Measurements from ENCODE around the gene DAND5. TPM values are rescaled to one million over a fixed set of nuclear protein-coding genes. Genes with fewer than 3 reads are reported as not detected.
"Not testable (repeated sequence)": the region's sequence is repeated elsewhere in the genome, so short reads cannot be mapped to it uniquely, and the experiment has no call there.

DAND5 gene
- total RNA-seq, 3 donors from 2014 or later (not counting 1 experiment from before 2014, with no cell fraction given) = not detected

DNA sequence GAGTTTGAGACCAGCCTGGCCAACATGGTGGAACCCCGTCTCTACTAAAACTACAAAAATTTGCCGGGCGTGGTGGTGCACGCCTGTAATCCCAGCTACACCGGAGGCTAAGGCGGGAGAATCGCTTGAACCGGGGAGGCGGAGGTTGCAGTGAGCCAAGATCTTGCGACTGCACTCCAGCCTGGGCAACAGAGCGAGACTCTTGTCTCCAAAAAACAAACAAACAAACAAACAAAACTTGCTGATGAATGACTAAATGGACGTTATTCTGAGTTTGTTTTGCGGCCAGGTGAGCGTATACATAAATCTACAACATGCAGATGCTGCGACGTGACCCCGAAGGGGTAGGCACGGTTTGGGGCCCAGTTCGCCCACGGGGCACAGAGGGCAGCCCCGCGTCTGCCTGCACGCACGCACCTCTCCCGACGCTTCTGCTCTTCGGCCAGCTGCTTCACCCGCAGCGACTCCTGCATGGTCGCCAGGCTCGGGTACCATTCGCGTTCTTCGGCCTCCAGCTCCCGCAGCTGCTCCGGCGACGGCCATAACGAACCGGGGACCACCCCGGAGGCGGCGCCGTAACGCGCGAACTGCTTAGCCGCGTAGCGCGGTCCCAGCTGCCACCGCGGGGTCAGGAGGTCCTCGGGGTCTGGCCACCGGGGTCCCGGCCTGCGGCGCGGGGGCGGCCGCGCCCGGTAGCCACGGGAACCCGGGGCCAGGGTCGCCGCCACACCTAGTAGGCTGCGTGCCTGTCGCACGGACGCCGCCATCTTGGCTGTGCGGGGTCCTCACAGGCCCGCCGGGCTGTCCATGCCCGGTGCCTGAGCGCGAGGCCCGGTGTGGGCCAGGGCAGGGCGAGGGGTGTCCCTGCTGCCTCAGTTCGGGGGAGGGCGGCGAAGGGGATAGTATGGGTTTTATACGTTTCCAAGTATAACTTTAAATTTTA lies 12.7 kb upstream of the DAND5 start, which contains the start of gene GADD45GIP1:
GADD45GIP1 (minus strand) TSS at position 778 of the 943 bp plus-strand sequence; CDS start at position 767, 11 bp downstream.
- peak within 1 kb of the TSS; percentile 66 to 82 for H3K27ac Mint-ChIP-seq
- peaks cover 23 to 29% of the 10 kb centered on the region in 2 donors for H3K4me1 Mint-ChIP-seq
- peak; percentile 74 to 88 for DNase-seq
- peak within 1 kb of the TSS; percentile 87 for H3K4me3 Mint-ChIP-seq
- Histone ChIP-seq H3K36me3 (ENCODE audit: control insufficient read depth, insufficient read depth, low read length) (peaks cover 25% of the 10 kb centered on the region), H3K27ac (ENCODE audit: low read length) (peak within 1 kb of the TSS; percentile 86), H3K9me3 (ENCODE audit: control insufficient read depth, insufficient read depth, low read length) (no peaks in the 10 kb centered on the region), H3K27me3 (ENCODE audit: control insufficient read depth, insufficient read depth, low read length) (no peaks in the 10 kb centered on the region), H3K4me3 (ENCODE audit: low read length) (peak within 1 kb of the TSS; percentile 59), H3K4me1 (ENCODE audit: control insufficient read depth, insufficient read depth, low read length) (peaks cover 17% of the 10 kb centered on the region)
- H3K27me3 Mint-ChIP-seq (ENCODE audit: low read depth in 2 of 2) = no peaks in the 10 kb centered on the region
- ATAC-seq = peak; percentile 98 to 99 (median 98)
- intact Hi-C loops (cut with micrococcal nuclease) = no loop called here
- WGBS (ENCODE audit: insufficient coverage) = 6% methylated on average over 80 of the region's 84 CpGs
- TF ChIP-seq, protein P1, sequence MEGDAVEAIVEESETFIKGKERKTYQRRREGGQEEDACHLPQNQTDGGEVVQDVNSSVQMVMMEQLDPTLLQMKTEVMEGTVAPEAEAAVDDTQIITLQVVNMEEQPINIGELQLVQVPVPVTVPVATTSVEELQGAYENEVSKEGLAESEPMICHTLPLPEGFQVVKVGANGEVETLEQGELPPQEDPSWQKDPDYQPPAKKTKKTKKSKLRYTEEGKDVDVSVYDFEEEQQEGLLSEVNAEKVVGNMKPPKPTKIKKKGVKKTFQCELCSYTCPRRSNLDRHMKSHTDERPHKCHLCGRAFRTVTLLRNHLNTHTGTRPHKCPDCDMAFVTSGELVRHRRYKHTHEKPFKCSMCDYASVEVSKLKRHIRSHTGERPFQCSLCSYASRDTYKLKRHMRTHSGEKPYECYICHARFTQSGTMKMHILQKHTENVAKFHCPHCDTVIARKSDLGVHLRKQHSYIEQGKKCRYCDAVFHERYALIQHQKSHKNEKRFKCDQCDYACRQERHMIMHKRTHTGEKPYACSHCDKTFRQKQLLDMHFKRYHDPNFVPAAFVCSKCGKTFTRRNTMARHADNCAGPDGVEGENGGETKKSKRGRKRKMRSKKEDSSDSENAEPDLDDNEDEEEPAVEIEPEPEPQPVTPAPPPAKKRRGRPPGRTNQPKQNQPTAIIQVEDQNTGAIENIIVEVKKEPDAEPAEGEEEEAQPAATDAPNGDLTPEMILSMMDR (IDR thresholded peaks at IDR 0.05) = no peak
- H3K9me3 Mint-ChIP-seq = no peaks in the 10 kb centered on the region
- no peaks in the 10 kb centered on the region for H3K36me3 Mint-ChIP-seq

DNA sequence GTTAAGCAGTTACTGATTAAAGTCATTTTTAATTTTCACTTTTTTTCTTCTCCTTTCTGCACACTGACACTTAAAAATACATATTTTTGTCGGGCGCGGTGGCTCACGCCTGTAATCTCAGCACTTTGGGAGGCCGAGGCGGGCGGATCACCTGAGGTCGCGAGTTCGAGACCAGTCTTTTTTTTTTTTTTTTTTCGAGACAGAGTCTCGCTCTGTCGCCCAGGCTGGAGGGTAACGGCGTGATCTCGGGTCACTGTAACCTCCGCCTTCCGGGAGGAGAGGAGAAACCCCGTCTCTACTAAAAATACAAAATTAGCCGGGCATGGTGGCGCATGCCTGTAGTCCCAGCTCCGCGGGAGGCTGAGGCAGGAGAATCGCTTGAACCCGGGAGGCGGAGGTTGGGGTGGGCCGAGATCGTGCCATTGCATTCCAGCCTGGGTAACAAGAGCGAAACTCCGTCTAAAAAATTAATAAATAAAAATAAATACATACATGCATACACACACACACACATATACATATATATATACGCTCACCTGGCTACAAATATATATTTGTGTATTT lies 11.9 kb upstream of the DAND5 start:
- H3K36me3 Mint-ChIP-seq; H3K9me3 Mint-ChIP-seq; H3K9me3 ChIP-seq (ENCODE audit: control insufficient read depth, insufficient read depth, low read length); DNase-seq; intact Hi-C loops (cut with micrococcal nuclease); H3K27me3 ChIP-seq (ENCODE audit: control insufficient read depth, insufficient read depth, low read length); H3K27me3 Mint-ChIP-seq (ENCODE audit: low read depth in 2 of 2): not testable (repeated sequence)
- Mint-ChIP-seq H3K27ac (peak overlapping the region; percentile 66 to 82), H3K4me1 (peaks cover 23 to 29% of the 10 kb centered on the region in 2 donors), H3K4me3 (peak overlapping the region; percentile 87)
- 19% methylated on average over 21 of the region's 31 CpGs for WGBS (ENCODE audit: insufficient coverage)
- Histone ChIP-seq H3K4me1 (ENCODE audit: control insufficient read depth, insufficient read depth, low read length) (peaks cover 17% of the 10 kb centered on the region), H3K4me3 (ENCODE audit: low read length) (peak overlapping the region; percentile 59), H3K27ac (ENCODE audit: low read length) (peak overlapping the region; percentile 86), H3K36me3 (ENCODE audit: control insufficient read depth, insufficient read depth, low read length) (peaks cover 18% of the 10 kb centered on the region)
- peak; percentile 15 to 20 (median 18) for ATAC-seq

DNA sequence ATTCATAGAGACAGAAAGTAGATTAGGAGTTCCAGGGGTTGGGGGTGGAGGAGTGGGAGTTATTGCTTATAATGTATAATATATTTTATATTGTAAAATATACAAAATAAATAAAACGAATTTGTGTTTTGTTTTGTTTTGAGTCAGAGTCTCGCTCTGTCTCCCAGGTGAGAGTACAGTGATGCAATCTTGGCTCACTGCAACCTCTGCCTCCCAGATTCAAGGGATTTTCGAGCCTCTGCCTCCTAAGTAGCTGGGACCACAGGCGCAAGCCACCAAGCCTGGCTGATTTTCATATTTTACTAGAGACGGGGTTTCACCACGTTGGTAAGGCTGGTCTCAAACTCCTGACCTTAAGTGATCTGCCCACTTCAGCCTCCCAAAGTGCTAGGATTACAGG lies 9.9 kb upstream of the DAND5 start:
- no peaks in the 10 kb centered on the region for H3K27me3 ChIP-seq (ENCODE audit: control insufficient read depth, insufficient read depth, low read length)
- no peak overlapping the region for H3K4me3 Mint-ChIP-seq
- H3K4me1 Mint-ChIP-seq = peaks cover 18 to 21% of the 10 kb centered on the region in 2 donors
- peaks cover 0 to 2% of the 10 kb centered on the region in 2 donors for H3K27me3 Mint-ChIP-seq (ENCODE audit: low read depth in 2 of 2)
- no peaks in the 10 kb centered on the region for H3K9me3 ChIP-seq (ENCODE audit: control insufficient read depth, insufficient read depth, low read length)
- TF ChIP-seq, protein P1 (IDR thresholded peaks at IDR 0.05) = no peak
- no peaks in the 10 kb centered on the region for H3K36me3 ChIP-seq (ENCODE audit: control insufficient read depth, insufficient read depth, low read length)
- no peaks in the 10 kb centered on the region for H3K36me3 Mint-ChIP-seq
- H3K9me3 Mint-ChIP-seq = no peaks in the 10 kb centered on the region
- peaks cover 17% of the 10 kb centered on the region for H3K4me1 ChIP-seq (ENCODE audit: control insufficient read depth, insufficient read depth, low read length)
- ATAC-seq (no peak), DNase-seq (no peak)
- WGBS (ENCODE audit: insufficient coverage) = 69% methylated on average over 6 of the region's 6 CpGs
- no peak overlapping the region for H3K27ac ChIP-seq (ENCODE audit: low read length)
- no peak overlapping the region for H3K4me3 ChIP-seq (ENCODE audit: low read length)
- intact Hi-C loops (cut with micrococcal nuclease) = no loop called here
- no peak overlapping the region for H3K27ac Mint-ChIP-seq
